ENCODE results near the gene POLN.

GRCh38 chr4:2177443-2178093 lies 64.4 kb downstream of the POLN start:
- no peak for TF ChIP-seq POLR2A (IDR thresholded peaks at IDR 0.05)
- TF ChIP-seq, protein P1, sequence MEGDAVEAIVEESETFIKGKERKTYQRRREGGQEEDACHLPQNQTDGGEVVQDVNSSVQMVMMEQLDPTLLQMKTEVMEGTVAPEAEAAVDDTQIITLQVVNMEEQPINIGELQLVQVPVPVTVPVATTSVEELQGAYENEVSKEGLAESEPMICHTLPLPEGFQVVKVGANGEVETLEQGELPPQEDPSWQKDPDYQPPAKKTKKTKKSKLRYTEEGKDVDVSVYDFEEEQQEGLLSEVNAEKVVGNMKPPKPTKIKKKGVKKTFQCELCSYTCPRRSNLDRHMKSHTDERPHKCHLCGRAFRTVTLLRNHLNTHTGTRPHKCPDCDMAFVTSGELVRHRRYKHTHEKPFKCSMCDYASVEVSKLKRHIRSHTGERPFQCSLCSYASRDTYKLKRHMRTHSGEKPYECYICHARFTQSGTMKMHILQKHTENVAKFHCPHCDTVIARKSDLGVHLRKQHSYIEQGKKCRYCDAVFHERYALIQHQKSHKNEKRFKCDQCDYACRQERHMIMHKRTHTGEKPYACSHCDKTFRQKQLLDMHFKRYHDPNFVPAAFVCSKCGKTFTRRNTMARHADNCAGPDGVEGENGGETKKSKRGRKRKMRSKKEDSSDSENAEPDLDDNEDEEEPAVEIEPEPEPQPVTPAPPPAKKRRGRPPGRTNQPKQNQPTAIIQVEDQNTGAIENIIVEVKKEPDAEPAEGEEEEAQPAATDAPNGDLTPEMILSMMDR (IDR thresholded peaks at IDR 0.05), result no peak
- TF ChIP-seq POLR2AphosphoS5 (IDR thresholded peaks at IDR 0.05), result no peak
- TF ChIP-seq EP300 (IDR thresholded peaks at IDR 0.05), result no peak

Measured in stomach (tissue), 4 donors.